Fibroblast of lung (primary cell): ENCODE measurements around the gene C1QTNF8. TPM values are rescaled to one million over a fixed set of nuclear protein-coding genes. Genes with fewer than 3 reads are reported as not detected.

Experiments used
- DNase-seq, 2 donors: peaks; one replicate each; pipeline versions ENCODE4 v3.0.0 to v3.0.0-alpha.2; 2010; ENCODE audit warnings: low read depth in 2 of 2
- H2AFZ ChIP-seq: 2 replicates; pipeline ENCODE4 v1.5.1; 2012; ENCODE audit warnings: low read length, control low read depth, inconsistent platforms
- H3K27ac ChIP-seq: 2 replicates; pipeline ENCODE4 v1.5.1; 2011; ENCODE audit warnings: low read length, control low read depth; ENCODE audit not compliant: insufficient read depth
- H3K27me3 ChIP-seq: 2 replicates; pipeline ENCODE4 v1.5.1; 2011; ENCODE audit warnings: mild to moderate bottlenecking, low read length; ENCODE audit not compliant: control insufficient read depth, insufficient read depth
- H3K36me3 ChIP-seq: 2 replicates; pipeline ENCODE4 v1.5.1; 2011; ENCODE audit warnings: low read length; ENCODE audit not compliant: control insufficient read depth, insufficient read depth
- H3K4me1 ChIP-seq: 2 replicates; pipeline ENCODE4 v1.5.1; 2011; ENCODE audit warnings: low read length; ENCODE audit not compliant: control insufficient read depth, insufficient read depth; ENCODE audit errors: extremely low read depth
- H3K4me2 ChIP-seq: 2 replicates; pipeline ENCODE4 v1.5.1; 2011; ENCODE audit warnings: low read length, control low read depth; ENCODE audit not compliant: insufficient read depth; ENCODE audit errors: extremely low read depth
- H3K4me3 ChIP-seq, 4 experiments: fragments of 200-600 bp in 1 of 4; sonication (generic) in 1 of 4; replicated peaks in 1 of 4; 2 replicates each; pipeline ENCODE4 v1.5.1; 2011 to 2016; ENCODE audit warnings: low read length in 4 of 4, low read depth in 3 of 4, mild to moderate bottlenecking in 3 of 4, control low read depth in 2 of 4, inconsistent platforms in 1 of 4, mixed read lengths in 1 of 4; ENCODE audit not compliant: insufficient read depth in 1 of 4; ENCODE audit errors: control extremely low read depth in 1 of 4
- H3K79me2 ChIP-seq: 2 replicates; pipeline ENCODE4 v1.5.1; 2012; ENCODE audit warnings: mild to moderate bottlenecking, low read length, inconsistent platforms; ENCODE audit not compliant: control insufficient read depth, insufficient read depth
- H3K9ac ChIP-seq: 2 replicates; pipeline ENCODE4 v1.5.1; 2011; ENCODE audit warnings: mild to moderate bottlenecking, low read length, control low read depth; ENCODE audit not compliant: insufficient read depth
- H3K9me3 ChIP-seq: 2 replicates; pipeline ENCODE4 v1.5.1; 2012; ENCODE audit warnings: low read depth, low read length; ENCODE audit not compliant: control insufficient read depth, insufficient read depth
- H4K20me1 ChIP-seq: 2 replicates; pipeline ENCODE4 v1.5.1; 2011; ENCODE audit warnings: low read length; ENCODE audit not compliant: control insufficient read depth, insufficient read depth; ENCODE audit errors: extremely low read depth
- EZH2 ChIP-seq: IDR thresholded peaks from 2 replicates; pipeline ENCODE4 v1.5.1; 2012; ENCODE audit warnings: low read length, control low read depth, mild to moderate bottlenecking; ENCODE audit errors: missing control alignments
- polyA plus RNA-seq, 2 donors: library from polyadenylated mRNA; depleted of rRNA in 1 of 2; stranded (reverse) in 1 of 2; unstranded in 1 of 2; fragments of >200 nt; gene quantifications; 2 replicates each; pipeline ENCODE4 v1.2.1, GENCODE V29; 2011 to 2012; ENCODE audit warnings: missing spikeins in 1 of 2
- total RNA-seq: library from RNA; depleted of rRNA; stranded (reverse); fragments of >200 nt; gene quantifications from 2 replicates; pipeline ENCODE4 v1.2.1, GENCODE V29; 2014
- TF ChIP-seq, protein P1 (sequence below), 2 donors: IDR thresholded peaks in 1 of 2; conservative IDR thresholded peaks in 1 of 2; 1 replicate in 1 of 2; 2 replicates in 1 of 2; pipeline ENCODE4 v1.5.1; 2011 to 2012; ENCODE audit warnings: low read length in 2 of 2, control low read depth in 1 of 2, inconsistent platforms in 1 of 2, low read depth in 1 of 2, mild to moderate bottlenecking in 1 of 2

Gene C1QTNF8
- total and polyA plus RNA-seq, 2 donors (not counting 1 experiment from before 2014, with no cell fraction given) = not detected

DNA sequence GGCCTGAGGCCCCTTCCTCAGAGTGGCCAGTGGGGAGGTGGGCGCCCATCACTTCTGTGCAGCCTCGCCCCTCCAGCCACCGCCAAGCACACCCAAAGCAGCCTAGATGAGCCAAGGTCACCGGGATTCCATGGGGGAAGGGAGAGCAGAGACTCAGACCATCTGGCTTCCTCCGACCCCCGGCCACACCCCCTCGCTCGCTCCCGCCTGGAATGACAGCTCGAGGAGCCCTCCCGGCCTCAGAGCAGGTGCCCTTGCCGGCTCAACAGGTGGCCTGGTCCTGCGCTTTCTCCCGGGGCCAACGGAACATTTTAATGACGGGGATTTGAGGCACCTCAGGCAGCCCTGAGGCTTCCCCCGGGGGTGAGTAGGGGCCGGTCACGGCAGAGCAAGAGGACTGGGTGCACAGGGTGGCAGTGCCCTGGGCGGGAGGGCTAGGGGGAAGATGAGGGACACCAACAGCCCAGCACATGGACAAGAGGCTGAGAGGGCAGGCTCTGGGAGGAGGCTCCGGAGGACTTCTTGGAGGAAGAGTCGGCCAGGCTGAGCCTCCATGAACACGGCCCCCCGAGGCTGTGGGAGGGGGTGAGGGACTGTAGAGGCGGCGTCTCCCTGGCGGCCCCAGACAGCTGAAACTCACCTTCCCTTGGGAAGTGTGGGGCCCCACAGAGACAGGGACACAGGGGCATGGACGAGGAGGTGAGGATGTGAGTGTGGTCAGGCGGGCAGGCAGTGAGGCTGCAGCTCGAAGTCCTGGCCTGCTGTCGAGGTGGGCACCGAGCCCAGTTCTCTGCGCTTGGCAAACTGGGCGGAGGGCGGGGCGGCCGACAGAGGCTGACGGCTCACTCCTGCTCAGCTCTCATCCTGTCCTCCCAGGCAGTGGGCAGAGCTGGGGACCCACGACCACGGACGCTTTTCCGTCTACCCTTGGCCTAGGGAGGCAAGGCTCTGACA lies 12.5 kb upstream of the C1QTNF8 start:
- DNase-seq = peak; percentile 29 to 55
- Histone ChIP-seq H3K27ac (no peak overlapping the region), H3K4me1 (no peaks in the 10 kb centered on the region), H3K27me3 (peaks cover 5% of the 10 kb centered on the region), H3K9me3 (no peaks in the 10 kb centered on the region), H3K4me3 (no peak overlapping the region), H2AFZ (no peak overlapping the region), H3K79me2 (no peaks in the 10 kb centered on the region), H3K4me2 (no peak overlapping the region), H3K9ac (no peak overlapping the region), H4K20me1 (no peaks in the 10 kb centered on the region), H3K36me3 (no peaks in the 10 kb centered on the region)
- TF ChIP-seq, protein P1, sequence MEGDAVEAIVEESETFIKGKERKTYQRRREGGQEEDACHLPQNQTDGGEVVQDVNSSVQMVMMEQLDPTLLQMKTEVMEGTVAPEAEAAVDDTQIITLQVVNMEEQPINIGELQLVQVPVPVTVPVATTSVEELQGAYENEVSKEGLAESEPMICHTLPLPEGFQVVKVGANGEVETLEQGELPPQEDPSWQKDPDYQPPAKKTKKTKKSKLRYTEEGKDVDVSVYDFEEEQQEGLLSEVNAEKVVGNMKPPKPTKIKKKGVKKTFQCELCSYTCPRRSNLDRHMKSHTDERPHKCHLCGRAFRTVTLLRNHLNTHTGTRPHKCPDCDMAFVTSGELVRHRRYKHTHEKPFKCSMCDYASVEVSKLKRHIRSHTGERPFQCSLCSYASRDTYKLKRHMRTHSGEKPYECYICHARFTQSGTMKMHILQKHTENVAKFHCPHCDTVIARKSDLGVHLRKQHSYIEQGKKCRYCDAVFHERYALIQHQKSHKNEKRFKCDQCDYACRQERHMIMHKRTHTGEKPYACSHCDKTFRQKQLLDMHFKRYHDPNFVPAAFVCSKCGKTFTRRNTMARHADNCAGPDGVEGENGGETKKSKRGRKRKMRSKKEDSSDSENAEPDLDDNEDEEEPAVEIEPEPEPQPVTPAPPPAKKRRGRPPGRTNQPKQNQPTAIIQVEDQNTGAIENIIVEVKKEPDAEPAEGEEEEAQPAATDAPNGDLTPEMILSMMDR (conservative IDR thresholded peaks at IDR 0.05 in 1 of 2, IDR thresholded peaks at IDR 0.05 in 1 of 2; ENCODE audit: low read depth in 1 of 2, low read length in 2 of 2) = no peak
- TF ChIP-seq EZH2 = peak; percentile 42

DNA sequence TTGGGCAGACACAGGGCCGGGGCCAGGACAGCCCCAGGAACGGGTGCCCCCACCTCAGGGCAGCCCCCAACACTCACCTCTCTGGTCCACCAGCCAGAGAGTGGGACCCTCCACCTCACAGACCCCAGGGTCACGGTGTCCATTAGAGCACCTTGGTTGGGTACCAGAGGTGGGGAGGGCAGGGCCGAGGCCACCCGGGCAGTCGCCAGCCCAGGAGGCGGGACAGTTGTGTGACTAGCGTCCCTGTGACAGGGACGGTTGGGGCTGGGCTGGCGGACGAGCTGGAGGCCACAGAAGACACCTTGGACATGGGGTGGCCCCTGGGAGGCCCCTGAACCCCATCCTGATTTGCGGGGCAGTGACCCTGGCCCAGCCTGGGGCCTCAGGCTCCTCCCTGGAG lies 11.7 kb upstream of the C1QTNF8 start:
- Histone ChIP-seq H3K4me1 (no peaks in the 10 kb centered on the region), H3K4me2 (no peak overlapping the region), H4K20me1 (no peaks in the 10 kb centered on the region), H3K27me3 (peaks cover 5% of the 10 kb centered on the region), H3K9me3 (no peaks in the 10 kb centered on the region), H3K4me3 (no peak overlapping the region), H3K27ac (no peak overlapping the region), H3K36me3 (no peaks in the 10 kb centered on the region), H3K9ac (no peak overlapping the region), H3K79me2 (no peaks in the 10 kb centered on the region), H2AFZ (no peak overlapping the region)
- DNase-seq = no peak
- TF ChIP-seq, protein P1 (conservative IDR thresholded peaks at IDR 0.05 in 1 of 2, IDR thresholded peaks at IDR 0.05 in 1 of 2; ENCODE audit: low read depth in 1 of 2, low read length in 2 of 2) = no peak
- TF ChIP-seq EZH2 = no peak

GRCh38 chr16:1107141-1107540 lies 11.1 kb upstream of the C1QTNF8 start:
- no peaks in the 10 kb centered on the region for H3K36me3 ChIP-seq
- peaks cover 5% of the 10 kb centered on the region for H3K27me3 ChIP-seq
- no peaks in the 10 kb centered on the region for H3K9me3 ChIP-seq
- H2AFZ ChIP-seq = no peak overlapping the region
- no peak for DNase-seq
- no peak overlapping the region for H3K4me2 ChIP-seq
- TF ChIP-seq EZH2 = no peak
- TF ChIP-seq, protein P1 (conservative IDR thresholded peaks at IDR 0.05 in 1 of 2, IDR thresholded peaks at IDR 0.05 in 1 of 2; ENCODE audit: low read depth in 1 of 2, low read length in 2 of 2) = no peak
- no peaks in the 10 kb centered on the region for H3K79me2 ChIP-seq
- no peak overlapping the region for H3K9ac ChIP-seq
- H4K20me1 ChIP-seq = no peaks in the 10 kb centered on the region
- H3K27ac ChIP-seq = no peak overlapping the region
- no peaks in the 10 kb centered on the region for H3K4me1 ChIP-seq
- H3K4me3 ChIP-seq = no peak overlapping the region
